Stimulated activated CD8-positive, alpha-beta memory T cell treated with anti-CD3 and anti-CD28 coated beads, Interleukin-15, amount 100 ng/mL, for 48 hours (primary cell): ENCODE measurements around the gene CACNB4.
A peak's percentile ranks its signal among the peaks of the same experiment; 100 is the strongest.
"Not testable (repeated sequence)": the region's sequence is repeated elsewhere in the genome, so short reads cannot be mapped to it uniquely, and the experiment has no call there.

Experiments used
- DNase-seq, 2 donors: peaks; one replicate each; pipeline ENCODE4 v3.0.0-alpha.2; 2020; ENCODE audit warnings: low read depth in 2 of 2

Gene CACNB4

DNA sequence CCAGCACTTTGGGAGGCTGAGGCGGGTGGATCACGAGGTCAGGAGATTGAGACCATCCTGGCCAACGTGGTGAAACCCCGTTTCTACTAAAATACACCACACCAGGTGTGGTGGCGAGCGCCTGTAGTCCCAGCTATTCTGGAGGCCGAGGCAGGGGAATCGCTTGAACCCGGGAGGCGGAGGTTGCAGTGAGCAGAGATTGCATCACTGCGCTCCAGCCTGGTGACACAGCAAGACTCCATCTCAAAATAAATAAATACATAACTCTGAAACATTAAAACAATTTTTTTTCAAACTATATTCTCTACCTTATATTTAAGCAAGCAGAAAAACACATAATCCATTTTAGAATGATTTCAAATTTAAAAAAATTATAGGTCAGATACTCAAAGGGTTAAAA lies 77.8 kb downstream of the CACNB4 start:
- DNase-seq = not testable (repeated sequence)

GRCh38 chr2:152019732-152020131 lies 79.1 kb downstream of the CACNB4 start:
- DNase-seq = no peak

DNA sequence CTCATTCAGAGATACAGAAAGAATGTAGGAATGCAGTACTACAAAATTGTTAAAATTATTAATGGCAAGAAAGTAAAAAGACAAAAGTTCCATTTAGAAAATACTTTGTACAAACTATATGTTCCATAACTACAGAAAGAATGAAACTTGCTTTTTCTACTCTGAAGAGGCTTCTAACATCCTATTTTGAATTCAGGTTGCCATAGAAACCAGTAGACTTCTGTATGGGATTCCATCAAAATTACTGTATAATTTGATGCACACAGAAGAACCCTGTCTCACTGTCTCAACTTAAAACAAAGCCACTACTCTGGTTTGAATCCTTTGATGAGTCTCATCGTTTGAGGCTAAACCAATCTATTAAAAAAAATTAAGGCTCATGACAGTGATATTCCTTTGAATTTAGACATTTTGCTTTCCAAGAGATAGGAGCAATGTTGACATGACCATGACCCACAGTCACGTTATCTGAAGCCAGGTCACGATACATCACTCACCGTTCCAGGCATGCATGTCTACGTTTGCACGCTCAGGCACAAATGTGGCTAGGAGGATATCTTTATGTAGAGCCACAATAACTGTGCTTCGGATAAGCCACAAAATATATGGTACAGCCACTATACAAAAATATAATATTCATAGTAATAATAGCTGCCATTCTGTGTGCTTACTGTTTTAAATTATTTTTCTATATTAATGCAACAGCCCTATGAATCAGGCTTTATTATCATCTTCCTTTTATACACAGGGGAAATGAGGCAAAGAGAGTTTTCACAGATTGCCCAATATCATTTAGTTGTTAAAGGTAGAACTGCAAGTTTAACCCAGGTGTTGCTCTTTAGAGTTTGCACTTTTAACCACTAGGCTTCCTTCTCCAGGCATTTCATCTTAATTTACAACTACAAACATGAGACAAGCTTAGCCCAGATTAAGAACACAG lies 82.4 kb downstream of the CACNB4 start:
- no peak for DNase-seq

GRCh38 chr2:152015552-152015951 lies 83.3 kb downstream of the CACNB4 start:
- DNase-seq = no peak

GRCh38 chr2:152012697-152013096 lies 86.1 kb downstream of the CACNB4 start:
- no peak for DNase-seq

GRCh38 chr2:152011724-152012123 lies 87.1 kb downstream of the CACNB4 start:
- DNase-seq = no peak

DNA sequence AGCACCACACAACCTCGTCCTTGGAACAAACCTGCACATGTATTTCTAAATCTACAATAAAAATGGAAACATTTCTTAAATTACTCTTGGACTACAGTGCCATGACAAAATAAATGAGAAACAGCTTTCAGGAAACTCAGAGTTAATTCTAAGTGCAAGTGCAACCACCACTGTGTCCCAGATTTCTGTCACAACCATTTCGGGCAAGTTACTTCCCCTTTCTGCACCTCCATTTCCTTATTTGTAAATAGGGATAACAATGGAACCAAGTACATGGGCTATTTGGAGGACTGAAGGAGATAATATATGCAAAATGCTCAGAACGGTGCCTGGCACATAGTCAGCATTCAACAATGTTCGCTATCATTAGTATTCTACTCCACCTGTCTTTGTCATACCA lies 93.2 kb downstream of the CACNB4 start:
- DNase-seq = no peak

- not testable (repeated sequence) for DNase-seq
Measured at GRCh38 chr2:152003283-152003682, 95.6 kb downstream of the CACNB4 start.

DNA sequence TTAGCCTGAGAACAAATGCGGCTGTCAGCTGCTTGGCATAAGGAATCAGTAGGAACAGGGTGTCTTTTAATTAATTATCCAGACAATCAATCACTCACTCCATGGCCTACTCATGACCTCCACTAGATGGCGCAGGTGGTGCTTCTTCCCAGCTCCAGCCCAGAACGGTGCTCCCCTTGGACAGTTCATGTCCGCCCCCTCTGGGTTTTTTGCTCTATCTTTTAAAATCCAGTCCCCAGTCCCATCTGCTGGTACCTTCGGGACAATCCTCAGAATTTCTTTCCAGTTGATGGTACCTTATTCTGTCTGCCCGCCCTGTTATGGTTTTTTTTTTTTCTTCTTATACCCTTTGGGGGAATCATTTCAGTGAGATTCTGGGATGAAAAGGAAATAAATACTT lies 99.8 kb downstream of the CACNB4 start:
- peak; percentile 5 to 9 for DNase-seq

DNA sequence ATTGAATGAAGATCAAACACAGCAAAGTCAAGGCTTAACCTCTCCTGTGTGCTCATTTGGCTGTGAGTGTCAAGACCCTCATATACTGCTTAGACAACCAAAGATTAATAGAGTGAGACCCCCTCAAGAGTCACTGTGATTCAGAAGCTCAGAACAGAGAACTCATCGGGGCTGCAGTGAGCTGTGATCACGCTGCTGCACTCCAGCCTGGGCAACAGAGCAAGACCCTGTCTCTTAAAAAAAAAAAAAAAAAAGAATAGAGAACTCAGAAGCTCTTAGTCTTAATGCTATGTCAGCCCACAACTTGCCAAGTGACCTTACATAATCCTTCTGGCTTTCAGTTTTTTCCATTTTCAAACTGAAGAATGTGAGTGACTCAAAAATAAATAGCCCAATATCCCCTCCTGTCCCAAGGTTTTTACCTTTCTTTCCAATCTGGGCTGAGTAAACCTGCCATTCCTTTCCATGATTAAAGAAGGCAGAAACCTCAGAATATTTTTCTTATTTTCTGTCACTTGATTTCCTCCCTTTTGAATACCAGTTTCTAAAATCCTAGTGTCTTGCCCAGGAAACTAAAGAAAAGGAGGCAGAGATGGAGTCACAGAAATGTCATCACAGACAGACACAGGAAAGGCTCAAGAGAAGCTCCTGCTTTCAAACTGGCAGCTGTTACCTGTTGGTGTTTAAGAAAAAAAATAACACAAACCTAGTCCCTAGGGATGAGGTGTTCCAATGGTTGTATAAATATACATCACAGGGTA lies 102.4 kb downstream of the CACNB4 start:
- no peak for DNase-seq

DNA sequence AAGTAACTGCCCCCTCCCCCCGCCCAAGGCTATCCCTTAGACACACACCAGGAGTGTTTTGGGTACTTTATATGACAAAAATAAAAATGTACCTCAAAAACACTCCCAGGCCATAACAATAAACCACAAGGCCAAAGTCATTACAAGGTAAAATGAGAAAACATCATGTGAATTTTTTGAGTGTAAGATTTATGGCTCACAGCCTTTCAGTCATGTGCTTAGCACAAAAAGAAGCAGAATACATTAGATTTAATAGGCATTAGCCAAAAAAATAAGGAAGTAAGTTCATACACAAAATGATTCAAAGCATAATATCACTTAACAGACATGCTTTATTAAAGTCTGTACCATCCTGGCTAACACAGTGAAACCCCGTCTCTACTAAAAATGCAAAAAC lies 103.7 kb downstream of the CACNB4 start:
- DNase-seq = no peak

DNA sequence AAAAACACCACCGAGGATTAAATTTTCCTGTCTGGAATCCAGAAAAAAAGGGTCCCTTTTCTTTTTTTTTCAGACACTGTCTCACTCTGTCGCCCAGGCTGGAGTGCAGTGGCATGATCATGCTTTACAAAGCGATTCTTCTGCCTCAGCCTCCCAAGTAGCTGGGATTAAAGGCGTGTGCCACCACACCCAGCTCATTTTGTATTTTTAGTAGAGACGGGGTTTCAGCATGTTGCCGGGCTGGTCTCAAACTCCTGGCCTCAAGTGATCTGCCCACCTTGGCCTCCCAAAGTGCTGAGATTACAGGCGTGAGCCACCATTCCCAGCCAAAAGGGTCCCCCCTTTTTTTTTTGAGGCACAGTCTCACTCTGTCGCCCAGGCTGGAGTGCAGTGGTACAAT lies 104.7 kb downstream of the CACNB4 start:
- DNase-seq = not testable (repeated sequence)

- no peak for DNase-seq
Measured at GRCh38 chr2:151991010-151991409, 107.8 kb downstream of the CACNB4 start.

GRCh38 chr2:151989378-151989777 lies 109.5 kb downstream of the CACNB4 start:
- DNase-seq = no peak

- no peak for DNase-seq
Measured at GRCh38 chr2:151987484-151987883, 111.4 kb downstream of the CACNB4 start.

GRCh38 chr2:151984424-151985083 lies 114.3 kb downstream of the CACNB4 start:
- DNase-seq = no peak

DNA sequence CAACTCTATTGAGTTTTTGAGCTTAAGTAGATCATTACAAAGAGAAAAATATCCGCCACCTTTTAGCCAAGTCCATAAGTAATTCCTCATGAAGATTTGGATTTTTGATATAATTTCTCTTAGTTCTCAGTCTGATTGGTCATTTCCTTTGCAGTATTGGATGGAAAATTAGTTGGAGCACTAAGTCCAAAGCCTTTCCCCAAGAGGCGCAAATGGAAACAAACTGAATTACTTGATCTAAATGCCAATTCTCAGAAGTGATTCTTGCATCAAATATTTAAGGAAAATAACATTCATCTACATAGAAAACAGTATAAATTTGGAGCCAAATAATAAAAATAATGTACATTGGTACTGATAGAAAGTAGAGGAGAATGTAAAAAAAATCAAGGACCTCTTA lies 115.6 kb downstream of the CACNB4 start:
- DNase-seq = no peak

GRCh38 chr2:151981886-151982285 lies 117.0 kb downstream of the CACNB4 start:
- no peak for DNase-seq

- no peak for DNase-seq
Measured at GRCh38 chr2:151979694-151980093, 119.2 kb downstream of the CACNB4 start.

GRCh38 chr2:151978709-151979108 lies 120.1 kb downstream of the CACNB4 start:
- DNase-seq = no peak

DNA sequence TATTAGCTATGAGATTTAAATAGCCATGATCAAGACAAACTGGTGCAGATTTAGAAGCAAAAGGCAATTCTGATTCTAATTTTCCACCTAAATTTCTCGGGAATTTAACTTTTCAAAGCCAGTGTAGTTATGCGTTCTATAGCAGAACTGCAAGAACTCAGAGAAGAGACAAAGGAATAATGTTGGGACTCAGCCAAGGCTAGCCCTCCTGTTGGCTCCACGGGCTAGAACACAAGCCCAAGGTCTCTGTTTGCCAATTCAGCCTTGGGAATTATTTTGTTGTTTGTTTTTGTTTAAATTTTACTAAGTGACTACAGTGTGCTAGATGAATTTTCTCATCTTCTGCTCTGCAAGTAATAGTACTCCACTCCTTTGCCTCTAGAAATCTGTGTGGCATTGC lies 121.2 kb downstream of the CACNB4 start:
- no peak for DNase-seq

DNA sequence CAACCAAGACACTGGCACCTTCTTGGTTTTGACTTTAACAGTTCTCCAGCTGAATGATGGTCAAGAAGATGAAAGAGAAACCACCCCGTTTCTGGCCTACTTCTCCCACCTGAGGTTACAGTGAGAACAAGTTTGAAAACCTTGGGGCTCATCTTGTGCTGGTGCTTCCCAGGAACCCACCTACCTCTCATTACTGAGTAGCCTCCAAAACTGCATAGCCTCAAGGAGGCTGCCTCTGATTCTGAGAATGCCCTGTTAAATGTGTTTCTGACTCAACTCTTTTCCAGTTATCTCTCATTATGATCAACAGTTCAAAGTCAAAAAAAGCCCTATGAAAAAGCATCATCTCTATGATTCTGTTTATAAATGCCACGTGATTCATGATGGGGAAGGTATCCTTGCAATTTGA lies 121.9 kb downstream of the CACNB4 start:
- peak; percentile 14 to 16 for DNase-seq
